ENCODE measurements around the gene OSTF1.

DNA sequence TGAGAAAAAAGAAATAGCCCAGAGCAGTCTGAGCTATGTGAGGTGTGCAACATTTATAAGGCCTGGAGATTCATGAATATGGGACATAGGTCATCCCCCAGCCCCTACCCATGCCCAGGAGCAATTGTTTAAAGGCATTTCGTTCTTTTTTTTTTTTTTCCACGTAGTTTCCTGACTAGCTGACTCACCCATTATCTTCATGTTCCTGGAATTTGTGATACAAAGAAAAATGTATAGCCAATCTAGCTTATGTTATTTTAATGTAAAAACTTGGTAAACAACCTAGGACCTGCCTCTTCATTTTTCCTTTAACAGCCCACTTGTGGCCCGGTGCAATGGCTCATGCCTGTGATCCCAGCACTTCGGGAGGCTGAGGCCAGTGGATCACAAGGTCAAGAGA, 81.3 kb downstream of the OSTF1 start:
- TF ChIP-seq, protein P1, sequence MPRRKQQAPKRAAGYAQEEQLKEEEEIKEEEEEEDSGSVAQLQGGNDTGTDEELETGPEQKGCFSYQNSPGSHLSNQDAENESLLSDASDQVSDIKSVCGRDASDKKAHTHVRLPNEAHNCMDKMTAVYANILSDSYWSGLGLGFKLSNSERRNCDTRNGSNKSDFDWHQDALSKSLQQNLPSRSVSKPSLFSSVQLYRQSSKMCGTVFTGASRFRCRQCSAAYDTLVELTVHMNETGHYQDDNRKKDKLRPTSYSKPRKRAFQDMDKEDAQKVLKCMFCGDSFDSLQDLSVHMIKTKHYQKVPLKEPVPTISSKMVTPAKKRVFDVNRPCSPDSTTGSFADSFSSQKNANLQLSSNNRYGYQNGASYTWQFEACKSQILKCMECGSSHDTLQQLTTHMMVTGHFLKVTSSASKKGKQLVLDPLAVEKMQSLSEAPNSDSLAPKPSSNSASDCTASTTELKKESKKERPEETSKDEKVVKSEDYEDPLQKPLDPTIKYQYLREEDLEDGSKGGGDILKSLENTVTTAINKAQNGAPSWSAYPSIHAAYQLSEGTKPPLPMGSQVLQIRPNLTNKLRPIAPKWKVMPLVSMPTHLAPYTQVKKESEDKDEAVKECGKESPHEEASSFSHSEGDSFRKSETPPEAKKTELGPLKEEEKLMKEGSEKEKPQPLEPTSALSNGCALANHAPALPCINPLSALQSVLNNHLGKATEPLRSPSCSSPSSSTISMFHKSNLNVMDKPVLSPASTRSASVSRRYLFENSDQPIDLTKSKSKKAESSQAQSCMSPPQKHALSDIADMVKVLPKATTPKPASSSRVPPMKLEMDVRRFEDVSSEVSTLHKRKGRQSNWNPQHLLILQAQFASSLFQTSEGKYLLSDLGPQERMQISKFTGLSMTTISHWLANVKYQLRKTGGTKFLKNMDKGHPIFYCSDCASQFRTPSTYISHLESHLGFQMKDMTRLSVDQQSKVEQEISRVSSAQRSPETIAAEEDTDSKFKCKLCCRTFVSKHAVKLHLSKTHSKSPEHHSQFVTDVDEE (CRISPR knock-in tag; IDR thresholded peaks at IDR 0.05): no peak
- TF ChIP-seq, protein P2, sequence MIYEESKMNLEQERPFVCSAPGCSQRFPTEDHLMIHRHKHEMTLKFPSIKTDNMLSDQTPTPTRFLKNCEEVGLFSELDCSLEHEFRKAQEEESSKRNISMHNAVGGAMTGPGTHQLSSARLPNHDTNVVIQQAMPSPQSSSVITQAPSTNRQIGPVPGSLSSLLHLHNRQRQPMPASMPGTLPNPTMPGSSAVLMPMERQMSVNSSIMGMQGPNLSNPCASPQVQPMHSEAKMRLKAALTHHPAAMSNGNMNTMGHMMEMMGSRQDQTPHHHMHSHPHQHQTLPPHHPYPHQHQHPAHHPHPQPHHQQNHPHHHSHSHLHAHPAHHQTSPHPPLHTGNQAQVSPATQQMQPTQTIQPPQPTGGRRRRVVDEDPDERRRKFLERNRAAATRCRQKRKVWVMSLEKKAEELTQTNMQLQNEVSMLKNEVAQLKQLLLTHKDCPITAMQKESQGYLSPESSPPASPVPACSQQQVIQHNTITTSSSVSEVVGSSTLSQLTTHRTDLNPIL (CRISPR knock-in tag; IDR thresholded peaks at IDR 0.05; ENCODE audit: low read depth): no peak
- TF ChIP-seq, protein P3, sequence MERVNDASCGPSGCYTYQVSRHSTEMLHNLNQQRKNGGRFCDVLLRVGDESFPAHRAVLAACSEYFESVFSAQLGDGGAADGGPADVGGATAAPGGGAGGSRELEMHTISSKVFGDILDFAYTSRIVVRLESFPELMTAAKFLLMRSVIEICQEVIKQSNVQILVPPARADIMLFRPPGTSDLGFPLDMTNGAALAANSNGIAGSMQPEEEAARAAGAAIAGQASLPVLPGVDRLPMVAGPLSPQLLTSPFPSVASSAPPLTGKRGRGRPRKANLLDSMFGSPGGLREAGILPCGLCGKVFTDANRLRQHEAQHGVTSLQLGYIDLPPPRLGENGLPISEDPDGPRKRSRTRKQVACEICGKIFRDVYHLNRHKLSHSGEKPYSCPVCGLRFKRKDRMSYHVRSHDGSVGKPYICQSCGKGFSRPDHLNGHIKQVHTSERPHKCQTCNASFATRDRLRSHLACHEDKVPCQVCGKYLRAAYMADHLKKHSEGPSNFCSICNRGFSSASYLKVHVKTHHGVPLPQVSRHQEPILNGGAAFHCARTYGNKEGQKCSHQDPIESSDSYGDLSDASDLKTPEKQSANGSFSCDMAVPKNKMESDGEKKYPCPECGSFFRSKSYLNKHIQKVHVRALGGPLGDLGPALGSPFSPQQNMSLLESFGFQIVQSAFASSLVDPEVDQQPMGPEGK (CRISPR knock-in tag; IDR thresholded peaks at IDR 0.05; ENCODE audit: borderline replicate concordance): no peak
- TF ChIP-seq ZC3H10 (CRISPR knock-in tag; IDR thresholded peaks at IDR 0.05): no peak
- no peak for TF ChIP-seq ZFP3 (CRISPR knock-in tag; IDR thresholded peaks at IDR 0.05)
- no peak for TF ChIP-seq PPARA (CRISPR knock-in tag; IDR thresholded peaks at IDR 0.05; ENCODE audit: borderline replicate concordance)
- TF ChIP-seq ZFP30 (CRISPR knock-in tag; IDR thresholded peaks at IDR 0.05): no peak
- TF ChIP-seq ZNF70 (CRISPR knock-in tag; IDR thresholded peaks at IDR 0.05): no peak
